Left ventricle myocardium inferior (tissue), 1 donor: ENCODE data around the gene STRA6. TPM values are rescaled to one million over a fixed set of nuclear protein-coding genes. Genes with fewer than 3 reads are reported as not detected.
"Not testable (repeated sequence)": the region's sequence is repeated elsewhere in the genome, so short reads cannot be mapped to it uniquely, and the experiment has no call there.

ENCODE experiments used
- DNase-seq: peaks from one replicate; pipeline ENCODE4 v3.0.0-alpha.2; 2020
- H3K27ac ChIP-seq: fragments of 200-600 bp; replicated peaks from 2 replicates; pipeline ENCODE4 v1.8.0; 2021
- H3K27me3 ChIP-seq: fragments of 200-600 bp; 2 replicates; pipeline ENCODE4 v1.8.0; 2021; ENCODE audit warnings: low read depth
- H3K36me3 ChIP-seq: fragments of 200-600 bp; 2 replicates; pipeline ENCODE4 v1.8.0; 2021
- H3K4me1 ChIP-seq: fragments of 200-600 bp; 2 replicates; pipeline ENCODE4 v1.8.0; 2021
- H3K4me3 ChIP-seq: fragments of 200-600 bp; 2 replicates; pipeline ENCODE4 v1.8.0; 2021; ENCODE audit warnings: mild to moderate bottlenecking, moderate library complexity
- H3K9me3 ChIP-seq: fragments of 200-600 bp; replicated peaks from 2 replicates; pipeline ENCODE4 v1.8.0; 2021
- CTCF ChIP-seq: fragments of 200-600 bp; IDR thresholded peaks from 2 replicates; pipeline ENCODE4 v1.8.0; 2021; ENCODE audit warnings: antibody characterized with exemption, mild to moderate bottlenecking, borderline replicate concordance
- intact Hi-C: fragments of 100-400 bp; cut with micrococcal nuclease; formaldehyde crosslinking; loops from one replicate; pipeline ENCODE4 v1.11.0; 2022
- total RNA-seq: library from RNA; stranded (reverse); fragmentation: NEBNext Ultra II Directional; extraction: Animal tissue kit (Norgen Biotek cat#: 25700); gene quantifications from one replicate; pipeline ENCODE4 v1.2.1, GENCODE V29; 2021
- donor health status: DM: no; HTN: yes; CAD: no; lungs with severe emphysema.

STRA6 gene
- total RNA-seq, 1 donor from 2014 or later, result not detected

DNA sequence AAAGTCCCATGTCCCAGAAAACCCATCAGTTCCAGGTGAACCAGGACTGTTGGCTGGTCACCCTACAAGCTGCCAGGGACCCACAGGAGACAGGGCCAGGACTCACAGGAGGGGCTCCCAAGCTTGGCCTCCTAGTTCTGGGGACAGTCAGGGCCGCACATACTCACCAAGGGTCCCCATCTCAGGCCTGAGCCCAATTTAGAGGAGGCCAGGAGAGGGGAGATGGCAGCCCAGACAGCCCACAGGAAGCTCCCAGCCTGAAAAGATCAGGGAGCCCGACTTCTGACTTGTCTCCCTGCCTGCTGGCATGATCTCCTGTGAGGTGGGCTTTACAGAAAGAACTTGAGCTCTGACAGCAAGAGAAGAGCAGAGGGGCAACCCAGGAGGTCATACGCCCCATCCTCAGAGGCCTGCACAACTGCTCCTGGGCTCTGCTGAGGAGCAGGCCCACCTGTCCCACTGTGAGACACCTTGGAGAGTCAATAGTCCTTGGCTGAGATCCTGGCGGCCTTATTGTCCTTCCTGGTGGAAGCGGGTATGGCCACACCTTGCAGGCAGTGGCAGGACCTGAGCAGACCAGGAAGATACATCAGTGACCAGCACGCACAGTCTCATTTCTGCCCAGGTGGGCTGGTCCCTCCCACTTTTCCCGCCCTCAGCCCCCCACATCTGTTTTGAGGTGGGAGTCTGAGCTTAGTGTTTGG, 31.6 kb downstream of the STRA6 start:
- Histone ChIP-seq H3K27ac (no peak overlapping the region), H3K4me1 (peaks cover 60% of the 10 kb centered on the region), H3K4me3 (no peak overlapping the region), H3K9me3 (no peaks in the 10 kb centered on the region), H3K27me3 (no peaks in the 10 kb centered on the region), H3K36me3 (no peaks in the 10 kb centered on the region)
- intact Hi-C loops, result no loop called here
- DNase-seq, result no peak
- no peak for TF ChIP-seq CTCF

DNA sequence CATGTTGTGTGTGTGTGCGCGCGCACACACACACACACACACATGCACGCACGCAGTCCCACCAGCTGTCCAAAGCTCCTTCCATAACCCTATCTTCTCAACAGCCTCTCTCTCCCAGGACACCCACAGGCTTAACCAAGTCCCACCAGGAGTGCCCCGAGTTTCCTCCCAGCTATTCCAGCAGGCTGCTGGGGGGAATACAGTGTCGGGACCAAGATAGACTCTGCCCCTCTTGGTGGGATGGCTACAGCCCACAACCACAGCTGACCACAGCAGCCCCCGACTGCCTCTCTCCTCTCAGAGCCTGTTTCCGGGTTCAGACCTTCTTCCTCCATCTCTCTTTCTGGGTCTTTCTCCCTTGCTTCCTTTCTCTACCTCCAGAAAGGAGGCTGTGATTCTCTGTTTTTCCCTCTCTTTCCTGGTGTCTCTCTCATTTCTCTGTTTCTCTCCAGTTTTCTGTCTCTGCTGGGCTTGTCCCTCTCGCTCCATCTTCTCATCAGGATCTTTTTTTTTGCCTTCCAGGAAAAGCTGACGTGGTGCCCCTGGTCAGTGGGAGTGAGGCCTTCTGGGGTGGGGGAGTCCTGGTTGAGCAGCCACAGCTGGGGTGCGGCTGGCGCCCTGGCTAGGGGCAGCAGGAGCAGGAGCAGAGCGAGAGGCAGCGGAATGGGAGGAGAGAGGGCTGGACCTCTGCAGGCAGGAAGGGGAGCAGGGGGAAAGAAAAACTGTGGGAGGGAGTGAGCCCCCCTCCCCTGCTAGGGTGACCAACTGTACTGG, 32.3 kb downstream of the STRA6 start:
- DNase-seq, result no peak
- H3K4me1 ChIP-seq, result peaks cover 54% of the 10 kb centered on the region
- H3K4me3 ChIP-seq, result no peak overlapping the region
- intact Hi-C loops, result no loop called here
- no peaks in the 10 kb centered on the region for H3K27me3 ChIP-seq
- no peaks in the 10 kb centered on the region for H3K36me3 ChIP-seq
- no peak overlapping the region for H3K27ac ChIP-seq
- no peaks in the 10 kb centered on the region for H3K9me3 ChIP-seq
- no peak for TF ChIP-seq CTCF

GRCh38 chr15:74168711-74169126, 33.9 kb downstream of the STRA6 start:
- H3K27me3 ChIP-seq, result no peaks in the 10 kb centered on the region
- H3K36me3 ChIP-seq, result no peaks in the 10 kb centered on the region
- no peak for DNase-seq
- H3K27ac ChIP-seq, result peak overlapping the region; percentile 30
- no peak for TF ChIP-seq CTCF
- H3K9me3 ChIP-seq, result no peaks in the 10 kb centered on the region
- H3K4me3 ChIP-seq, result no peak overlapping the region
- intact Hi-C loops, result no loop called here
- H3K4me1 ChIP-seq, result peaks cover 39% of the 10 kb centered on the region

DNA sequence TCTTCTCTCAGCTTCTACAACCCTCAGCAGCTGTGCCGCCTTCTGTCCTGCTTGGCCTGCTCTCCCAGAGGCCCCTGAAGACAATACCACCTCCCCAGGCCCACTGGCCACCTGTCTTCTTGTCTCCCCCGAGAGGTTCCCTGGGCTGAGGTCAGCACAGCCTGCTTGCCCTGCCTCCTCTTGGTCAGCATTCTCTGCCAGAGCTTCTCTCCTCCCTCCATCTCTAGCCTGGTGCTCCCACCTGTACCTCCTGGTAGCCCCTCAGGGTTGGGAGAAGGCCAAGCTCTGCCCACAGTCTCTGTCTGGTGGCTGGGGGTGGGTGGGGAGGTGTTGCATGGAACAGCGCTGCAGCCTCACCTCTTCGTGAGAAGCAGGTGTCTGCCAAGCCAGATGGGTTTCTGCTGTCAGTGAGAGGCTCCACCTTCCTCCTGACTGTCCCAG, 34.7 kb downstream of the STRA6 start:
- DNase-seq, result no peak
- Histone ChIP-seq H3K4me3 (no peak overlapping the region), H3K27ac (no peak overlapping the region), H3K36me3 (no peaks in the 10 kb centered on the region), H3K4me1 (peaks cover 30% of the 10 kb centered on the region), H3K9me3 (no peaks in the 10 kb centered on the region), H3K27me3 (no peaks in the 10 kb centered on the region)
- intact Hi-C loops, result no loop called here
- TF ChIP-seq CTCF, result no peak

- intact Hi-C loops, result no loop called here
- Histone ChIP-seq H3K9me3 (no peaks in the 10 kb centered on the region), H3K4me1 (peaks cover 20% of the 10 kb centered on the region), H3K36me3 (no peaks in the 10 kb centered on the region), H3K27me3 (no peaks in the 10 kb centered on the region), H3K4me3 (no peak overlapping the region), H3K27ac (no peak overlapping the region)
- DNase-seq, result no peak
- TF ChIP-seq CTCF, result no peak
Observed at GRCh38 chr15:74165461-74165860, 37.1 kb downstream of the STRA6 start.

DNA sequence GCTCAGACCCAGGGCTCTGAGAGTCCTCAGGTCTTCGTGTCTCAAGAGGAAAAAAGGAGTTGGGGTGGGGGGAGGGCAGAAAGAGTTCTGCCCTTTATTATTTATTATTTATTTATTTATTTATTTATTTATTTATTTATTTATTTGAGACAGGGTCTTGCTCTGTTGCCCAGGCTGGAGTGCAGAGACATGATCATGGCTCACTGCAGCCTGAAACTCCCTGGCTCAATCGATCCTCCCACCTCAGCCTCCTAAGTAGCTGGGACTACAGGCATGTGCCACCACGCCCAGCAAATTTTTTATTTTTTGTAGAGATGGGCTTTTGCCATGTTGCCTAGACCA, 40.4 kb downstream of the STRA6 start:
- H3K27me3 ChIP-seq, intact Hi-C loops, H3K36me3 ChIP-seq, H3K9me3 ChIP-seq, DNase-seq, H3K27ac ChIP-seq, H3K4me3 ChIP-seq: not testable (repeated sequence)
- H3K4me1 ChIP-seq, result peaks cover 29% of the 10 kb centered on the region

DNA sequence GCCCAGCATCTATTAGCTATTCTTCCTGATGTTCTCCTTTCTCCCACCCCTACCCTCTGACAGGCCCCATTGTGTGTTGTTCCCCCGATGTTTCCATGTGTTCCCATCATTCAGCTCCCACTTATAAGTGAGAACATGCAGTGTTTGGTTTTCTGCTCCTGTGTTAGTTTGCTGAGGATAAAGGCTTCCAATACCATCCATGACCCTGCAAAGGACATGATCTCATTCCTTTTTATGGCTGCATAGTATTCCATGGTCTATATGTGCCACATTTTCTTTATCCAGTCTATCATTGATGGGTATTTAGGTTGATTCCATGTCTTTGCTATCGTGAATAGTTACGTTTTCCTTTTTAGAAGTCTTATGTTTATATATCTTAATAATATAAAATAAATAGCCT, 42.2 kb downstream of the STRA6 start:
- H3K27ac ChIP-seq, H3K27me3 ChIP-seq, H3K9me3 ChIP-seq, DNase-seq, intact Hi-C loops, H3K36me3 ChIP-seq, H3K4me3 ChIP-seq: not testable (repeated sequence)
- H3K4me1 ChIP-seq, result peaks cover 45% of the 10 kb centered on the region
